ENCODE measurements around the gene RBM27. TPM values are rescaled to one million over a fixed set of nuclear protein-coding genes. Genes with fewer than 3 reads are reported as not detected.
A peak's percentile ranks its signal among the peaks of the same experiment; 100 is the strongest.

RBM27 gene
- total RNA-seq, 1 donor from 2014 or later: 17.4 TPM

GRCh38 chr5:146222005-146222404 is 18.6 kb downstream of the RBM27 start:
- no peak overlapping the region for H3K4me3 ChIP-seq (ENCODE audit: low read depth, low read length)
- TF ChIP-seq CTCF (conservative IDR thresholded peaks at IDR 0.05; ENCODE audit: low read depth, low read length): no peak
- no peak for DNase-seq (ENCODE audit: low read depth)

GRCh38 chr5:146223179-146223578 is 19.8 kb downstream of the RBM27 start:
- DNase-seq (ENCODE audit: low read depth): no peak
- TF ChIP-seq CTCF (conservative IDR thresholded peaks at IDR 0.05; ENCODE audit: low read depth, low read length): no peak
- H3K4me3 ChIP-seq (ENCODE audit: low read depth, low read length): no peak overlapping the region

- TF ChIP-seq CTCF (conservative IDR thresholded peaks at IDR 0.05; ENCODE audit: low read depth, low read length): no peak
- H3K4me3 ChIP-seq (ENCODE audit: low read depth, low read length): no peak overlapping the region
- no peak for DNase-seq (ENCODE audit: low read depth)
Measured at GRCh38 chr5:146229222-146229621, 25.8 kb downstream of the RBM27 start.

- no peak for DNase-seq (ENCODE audit: low read depth)
- TF ChIP-seq CTCF (conservative IDR thresholded peaks at IDR 0.05; ENCODE audit: low read depth, low read length): no peak
- H3K4me3 ChIP-seq (ENCODE audit: low read depth, low read length): no peak overlapping the region
Measured at GRCh38 chr5:146232223-146232622, 28.8 kb downstream of the RBM27 start.

GRCh38 chr5:146233441-146233840 is 30.0 kb downstream of the RBM27 start:
- H3K4me3 ChIP-seq (ENCODE audit: low read depth, low read length): no peak overlapping the region
- no peak for TF ChIP-seq CTCF (conservative IDR thresholded peaks at IDR 0.05; ENCODE audit: low read depth, low read length)
- no peak for DNase-seq (ENCODE audit: low read depth)

- no peak overlapping the region for H3K4me3 ChIP-seq (ENCODE audit: low read depth, low read length)
- no peak for TF ChIP-seq CTCF (conservative IDR thresholded peaks at IDR 0.05; ENCODE audit: low read depth, low read length)
- peak; percentile 15 for DNase-seq (ENCODE audit: low read depth)
Measured at GRCh38 chr5:146238973-146239372, 35.6 kb downstream of the RBM27 start.

- no peak for DNase-seq (ENCODE audit: low read depth)
- no peak for TF ChIP-seq CTCF (conservative IDR thresholded peaks at IDR 0.05; ENCODE audit: low read depth, low read length)
- H3K4me3 ChIP-seq (ENCODE audit: low read depth, low read length): no peak overlapping the region
Measured at GRCh38 chr5:146240951-146241350, 37.5 kb downstream of the RBM27 start.

All from epithelial cell of proximal tubule (primary cell).